Esophagus muscularis mucosa (tissue), 4 donors: ENCODE data around the gene ZNF423.

Experiments
- EP300 ChIP-seq: sonication (generic); formaldehyde crosslinking; IDR thresholded peaks from one replicate; pipeline ENCODE4 v1.6.1; 2017; ENCODE audit warnings: antibody characterized with exemption
- POLR2A ChIP-seq: fragments of 450-650 bp; IDR thresholded peaks from one replicate; pipeline ENCODE4 v1.6.1; 2017; ENCODE audit warnings: antibody characterized with exemption, moderate library complexity, mild to moderate bottlenecking, low read depth
- POLR2AphosphoS5 ChIP-seq, 2 donors: sonication (generic); formaldehyde crosslinking; IDR thresholded peaks; one replicate each; pipeline ENCODE4 v1.6.1; 2017; ENCODE audit warnings: antibody characterized with exemption in 2 of 2
- TF ChIP-seq, protein P1 (sequence below), 3 experiments: fragments of 200-600 bp in 2 of 3; fragments of 450-650 bp in 1 of 3; sonication (generic) in 2 of 3; IDR thresholded peaks; one replicate each; pipeline ENCODE4 v1.5.1; 2017 to 2019; ENCODE audit warnings: antibody characterized with exemption in 3 of 3, mild to moderate bottlenecking in 2 of 3, moderate library complexity in 1 of 3

DNA sequence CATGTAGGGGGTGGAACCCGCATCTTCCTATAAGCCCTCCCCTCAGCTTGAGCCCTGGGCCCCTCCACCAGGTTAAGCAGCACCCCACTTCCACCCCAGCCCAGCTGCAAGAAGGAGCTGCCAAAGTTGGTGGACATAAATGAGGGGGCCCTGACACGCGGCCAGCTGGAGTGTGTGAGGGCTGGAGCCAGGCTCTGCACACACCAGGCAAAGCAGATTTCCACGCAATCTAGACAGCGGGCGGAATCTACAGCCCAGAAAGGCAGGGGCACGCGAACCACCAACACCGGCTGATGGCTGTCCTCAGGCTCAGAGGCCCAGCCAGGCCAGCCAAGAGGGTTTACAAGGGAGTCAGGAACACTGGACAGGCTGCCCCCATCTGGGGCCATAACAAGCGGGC lies 171.2 kb downstream of the ZNF423 start:
- TF ChIP-seq POLR2A, result no peak
- TF ChIP-seq, protein P1, sequence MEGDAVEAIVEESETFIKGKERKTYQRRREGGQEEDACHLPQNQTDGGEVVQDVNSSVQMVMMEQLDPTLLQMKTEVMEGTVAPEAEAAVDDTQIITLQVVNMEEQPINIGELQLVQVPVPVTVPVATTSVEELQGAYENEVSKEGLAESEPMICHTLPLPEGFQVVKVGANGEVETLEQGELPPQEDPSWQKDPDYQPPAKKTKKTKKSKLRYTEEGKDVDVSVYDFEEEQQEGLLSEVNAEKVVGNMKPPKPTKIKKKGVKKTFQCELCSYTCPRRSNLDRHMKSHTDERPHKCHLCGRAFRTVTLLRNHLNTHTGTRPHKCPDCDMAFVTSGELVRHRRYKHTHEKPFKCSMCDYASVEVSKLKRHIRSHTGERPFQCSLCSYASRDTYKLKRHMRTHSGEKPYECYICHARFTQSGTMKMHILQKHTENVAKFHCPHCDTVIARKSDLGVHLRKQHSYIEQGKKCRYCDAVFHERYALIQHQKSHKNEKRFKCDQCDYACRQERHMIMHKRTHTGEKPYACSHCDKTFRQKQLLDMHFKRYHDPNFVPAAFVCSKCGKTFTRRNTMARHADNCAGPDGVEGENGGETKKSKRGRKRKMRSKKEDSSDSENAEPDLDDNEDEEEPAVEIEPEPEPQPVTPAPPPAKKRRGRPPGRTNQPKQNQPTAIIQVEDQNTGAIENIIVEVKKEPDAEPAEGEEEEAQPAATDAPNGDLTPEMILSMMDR (IDR thresholded peaks at IDR 0.05), result no peak
- no peak for TF ChIP-seq EP300
- no peak for TF ChIP-seq POLR2AphosphoS5 (IDR thresholded peaks at IDR 0.05)
